Neuron (in vitro differentiated cells): Measurements from ENCODE around the gene PRKD3.

ENCODE experiments used
- H2AFZ ChIP-seq: one replicate; pipeline ENCODE4 v1.6.1; 2013; ENCODE audit warnings: low read depth, mild to moderate bottlenecking, inconsistent platforms, low read length, moderate library complexity
- H3K27me3 ChIP-seq: one replicate; pipeline ENCODE4 v1.6.1; 2013; ENCODE audit warnings: low read length; ENCODE audit not compliant: insufficient read depth
- H3K36me3 ChIP-seq: one replicate; pipeline ENCODE4 v1.6.1; 2013; ENCODE audit warnings: low read length; ENCODE audit not compliant: insufficient read depth
- H3K4me1 ChIP-seq: one replicate; pipeline ENCODE4 v1.6.1; 2013; ENCODE audit warnings: low read length; ENCODE audit not compliant: insufficient read depth
- H3K4me3 ChIP-seq: 2 replicates; pipeline ENCODE4 v1.5.1; 2013; ENCODE audit warnings: mild to moderate bottlenecking, low read length, moderate library complexity
- H3K9me3 ChIP-seq: one replicate; pipeline ENCODE4 v1.6.1; 2013; ENCODE audit warnings: low read length

The PRKD3 gene

GRCh38 chr2:37324786-37325624 is at the start of gene PRKD3:
Gene PRKD3, minus strand, starts transcription at chr2:37324833. Its CDS starts 8,309 bp downstream, at chr2:37316524.
- H3K36me3 ChIP-seq: no peaks in the 10 kb centered on the region
- H3K4me3 ChIP-seq: peak within 1 kb of the TSS; percentile 66
- no peaks in the 10 kb centered on the region for H3K27me3 ChIP-seq

GRCh38 chr2:37372000-37372399 is 47.4 kb upstream of the PRKD3 start:
- no peaks in the 10 kb centered on the region for H3K27me3 ChIP-seq
- no peaks in the 10 kb centered on the region for H3K4me1 ChIP-seq
- H3K36me3 ChIP-seq: no peaks in the 10 kb centered on the region
- H2AFZ ChIP-seq: no peak overlapping the region
- H3K4me3 ChIP-seq: no peak overlapping the region
- no peaks in the 10 kb centered on the region for H3K9me3 ChIP-seq

More at GRCh38 chr2:37324786-37325624, at the start of gene PRKD3:
- Histone ChIP-seq H3K9me3 (no peaks in the 10 kb centered on the region), H2AFZ (peak within 1 kb of the TSS; percentile 98), H3K4me1 (peaks cover 22% of the 10 kb centered on the region)

GRCh38 chr2:37370666-37371065 is 46.0 kb upstream of the PRKD3 start:
- Histone ChIP-seq H3K27me3 (no peaks in the 10 kb centered on the region), H2AFZ (no peak overlapping the region), H3K36me3 (no peaks in the 10 kb centered on the region), H3K9me3 (no peaks in the 10 kb centered on the region), H3K4me3 (no peak overlapping the region), H3K4me1 (no peaks in the 10 kb centered on the region)

- Histone ChIP-seq H3K9me3 (no peaks in the 10 kb centered on the region), H2AFZ (no peak overlapping the region), H3K4me3 (no peak overlapping the region), H3K27me3 (no peaks in the 10 kb centered on the region), H3K4me1 (no peaks in the 10 kb centered on the region), H3K36me3 (no peaks in the 10 kb centered on the region)
Measured at GRCh38 chr2:37367984-37368383, 43.4 kb upstream of the PRKD3 start.

- no peaks in the 10 kb centered on the region for H3K27me3 ChIP-seq
- no peaks in the 10 kb centered on the region for H3K9me3 ChIP-seq
- no peaks in the 10 kb centered on the region for H3K36me3 ChIP-seq
- no peaks in the 10 kb centered on the region for H3K4me1 ChIP-seq
- H2AFZ ChIP-seq: no peak overlapping the region
- no peak overlapping the region for H3K4me3 ChIP-seq
Measured at GRCh38 chr2:37367310-37367709, 42.7 kb upstream of the PRKD3 start.

- Histone ChIP-seq H3K4me1 (no peaks in the 10 kb centered on the region), H3K27me3 (no peaks in the 10 kb centered on the region), H3K9me3 (no peaks in the 10 kb centered on the region), H3K36me3 (no peaks in the 10 kb centered on the region), H2AFZ (no peak overlapping the region), H3K4me3 (no peak overlapping the region)
Measured at GRCh38 chr2:37366773-37367172, 42.1 kb upstream of the PRKD3 start.

- H3K4me3 ChIP-seq: no peak overlapping the region
- H3K27me3 ChIP-seq: no peaks in the 10 kb centered on the region
- no peaks in the 10 kb centered on the region for H3K36me3 ChIP-seq
- H2AFZ ChIP-seq: no peak overlapping the region
- no peaks in the 10 kb centered on the region for H3K9me3 ChIP-seq
- H3K4me1 ChIP-seq: no peaks in the 10 kb centered on the region
Measured at GRCh38 chr2:37365669-37366068, 41.0 kb upstream of the PRKD3 start.

- no peak overlapping the region for H3K4me3 ChIP-seq
- H3K36me3 ChIP-seq: no peaks in the 10 kb centered on the region
- H2AFZ ChIP-seq: no peak overlapping the region
- H3K27me3 ChIP-seq: no peaks in the 10 kb centered on the region
- no peaks in the 10 kb centered on the region for H3K9me3 ChIP-seq
- H3K4me1 ChIP-seq: no peaks in the 10 kb centered on the region
Measured at GRCh38 chr2:37364351-37364750, 39.7 kb upstream of the PRKD3 start.

- no peak overlapping the region for H2AFZ ChIP-seq
Measured at GRCh38 chr2:37361994-37362698, 37.5 kb upstream of the PRKD3 start.

GRCh38 chr2:37361216-37361815 is 36.7 kb upstream of the PRKD3 start:
- Histone ChIP-seq H3K4me3 (no peak overlapping the region), H3K36me3 (no peaks in the 10 kb centered on the region), H3K4me1 (no peaks in the 10 kb centered on the region), H3K27me3 (no peaks in the 10 kb centered on the region), H2AFZ (no peak overlapping the region), H3K9me3 (no peaks in the 10 kb centered on the region)

More at GRCh38 chr2:37361994-37362698, 37.5 kb upstream of the PRKD3 start:
- no peaks in the 10 kb centered on the region for H3K4me1 ChIP-seq
- H3K9me3 ChIP-seq: no peaks in the 10 kb centered on the region
- H3K36me3 ChIP-seq: no peaks in the 10 kb centered on the region
- no peak overlapping the region for H3K4me3 ChIP-seq
- H3K27me3 ChIP-seq: no peaks in the 10 kb centered on the region

- Histone ChIP-seq H3K9me3 (no peaks in the 10 kb centered on the region), H3K36me3 (no peaks in the 10 kb centered on the region), H3K4me3 (no peak overlapping the region), H3K27me3 (no peaks in the 10 kb centered on the region), H3K4me1 (no peaks in the 10 kb centered on the region), H2AFZ (no peak overlapping the region)
Measured at GRCh38 chr2:37358466-37358865, 33.8 kb upstream of the PRKD3 start.

GRCh38 chr2:37357530-37357929 is 32.9 kb upstream of the PRKD3 start:
- no peaks in the 10 kb centered on the region for H3K4me1 ChIP-seq
- H3K36me3 ChIP-seq: no peaks in the 10 kb centered on the region
- no peaks in the 10 kb centered on the region for H3K9me3 ChIP-seq
- no peak overlapping the region for H3K4me3 ChIP-seq
- no peaks in the 10 kb centered on the region for H3K27me3 ChIP-seq
- no peak overlapping the region for H2AFZ ChIP-seq

- Histone ChIP-seq H3K27me3 (no peaks in the 10 kb centered on the region), H3K4me1 (no peaks in the 10 kb centered on the region), H3K36me3 (no peaks in the 10 kb centered on the region), H3K9me3 (no peaks in the 10 kb centered on the region), H2AFZ (no peak overlapping the region), H3K4me3 (no peak overlapping the region)
Measured at GRCh38 chr2:37357069-37357468, 32.4 kb upstream of the PRKD3 start.
